Activated CD8-positive, alpha-beta memory T cell treated with anti-CD3 and anti-CD28 coated beads for 1 hour (primary cell): ENCODE measurements around the gene GPC6.

Source experiments
- DNase-seq, 2 donors: peaks; one replicate each; pipeline ENCODE4 v3.0.0-alpha.2; 2020; ENCODE audit warnings: low read depth in 1 of 2; ENCODE audit errors: extremely low read depth in 1 of 2

The GPC6 gene

GRCh38 chr13:93230261-93230855, 3.8 kb downstream of the GPC6 start:
- no peak for DNase-seq

GRCh38 chr13:93231867-93232266, 5.3 kb downstream of the GPC6 start:
- DNase-seq, result no peak

DNA sequence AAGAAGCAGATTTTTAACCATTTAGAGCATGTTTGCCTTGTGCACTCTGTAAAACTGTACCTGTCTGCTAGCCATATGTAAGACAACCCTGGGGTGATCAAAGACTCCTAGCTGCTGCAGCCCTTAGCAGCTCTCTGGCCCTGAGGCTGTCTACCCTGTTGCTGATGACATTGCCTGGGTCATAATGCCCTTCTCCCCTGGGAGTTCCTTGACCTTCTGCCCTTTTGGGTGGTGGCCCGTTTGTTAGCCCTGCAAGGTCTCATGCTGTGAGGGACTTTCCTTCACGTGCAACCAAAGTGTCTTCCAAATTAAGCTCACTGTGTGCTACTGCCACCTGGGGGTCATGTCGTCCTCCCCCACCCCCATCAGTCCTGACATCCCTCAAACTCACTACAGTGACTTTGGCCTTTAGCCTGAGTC, 7.4 kb downstream of the GPC6 start:
- DNase-seq, result no peak

DNA sequence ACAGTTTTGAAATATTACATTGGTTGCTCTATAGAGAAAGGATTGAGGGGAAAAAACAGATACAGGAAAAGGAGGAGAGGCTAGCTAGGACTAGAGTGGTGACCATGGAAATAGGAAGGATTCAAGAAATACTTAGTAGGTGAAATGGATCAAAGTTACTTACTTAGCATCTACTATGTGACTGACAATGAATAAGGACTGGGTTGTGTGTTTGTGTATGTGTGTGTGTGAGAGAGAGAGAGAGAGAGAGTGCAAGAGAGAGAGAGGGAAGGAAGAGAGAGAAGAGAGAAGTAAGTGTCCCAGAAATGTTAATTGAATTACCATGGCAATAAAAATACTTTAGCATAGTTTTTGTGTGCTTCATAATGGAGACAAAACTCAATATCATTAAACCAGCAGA, 7.9 kb downstream of the GPC6 start:
- no peak for DNase-seq

GRCh38 chr13:93235258-93236015, 8.8 kb downstream of the GPC6 start:
- DNase-seq, result no peak

- no peak for DNase-seq
Measured at GRCh38 chr13:93238711-93239110, 12.1 kb downstream of the GPC6 start.

- DNase-seq, result no peak
Measured at GRCh38 chr13:93243375-93244063, 16.9 kb downstream of the GPC6 start.

- DNase-seq, result no peak
Measured at GRCh38 chr13:93244141-93244917, 17.7 kb downstream of the GPC6 start.

DNA sequence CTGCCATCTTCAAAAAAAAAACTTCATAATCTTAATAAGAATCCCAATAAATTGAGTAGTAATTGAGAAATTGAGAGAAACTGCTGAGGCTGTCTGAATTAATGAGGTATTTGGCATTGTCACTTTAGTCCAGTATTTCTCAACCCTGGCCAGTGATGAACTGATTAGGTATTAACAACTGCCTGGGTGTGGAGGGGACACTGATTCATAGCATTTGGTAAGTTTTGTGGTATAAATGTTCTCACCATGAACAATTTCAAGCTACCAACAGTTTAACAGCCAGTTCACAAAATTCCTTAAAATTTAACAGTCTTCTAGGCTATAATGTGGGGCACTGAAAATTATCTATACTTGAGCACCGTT, 18.3 kb downstream of the GPC6 start:
- no peak for DNase-seq

GRCh38 chr13:93246069-93246468, 19.5 kb downstream of the GPC6 start:
- DNase-seq, result no peak

GRCh38 chr13:93248627-93249047, 22.0 kb downstream of the GPC6 start:
- no peak for DNase-seq

- DNase-seq, result no peak
Measured at GRCh38 chr13:93249364-93250306, 23.0 kb downstream of the GPC6 start.

GRCh38 chr13:93254775-93255174, 28.2 kb downstream of the GPC6 start:
- no peak for DNase-seq

DNA sequence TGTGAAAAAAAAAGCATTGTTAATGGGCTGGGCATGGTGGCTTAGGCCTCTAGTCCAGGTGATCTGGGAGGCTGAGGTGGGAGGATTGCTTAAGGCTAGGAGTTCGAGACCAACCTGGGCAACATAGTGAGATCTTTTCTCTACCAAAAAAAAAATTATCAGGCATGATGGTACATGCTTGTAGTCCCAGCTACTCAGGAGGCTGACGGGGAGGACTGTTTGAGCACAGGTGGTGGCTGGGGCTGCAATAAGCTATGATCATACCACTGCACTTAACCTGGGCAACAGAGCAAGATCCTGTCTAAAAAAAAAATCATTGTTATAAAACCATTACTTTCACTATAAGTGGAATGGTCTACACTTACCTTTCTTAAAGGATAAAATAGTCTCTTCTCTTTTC, 30.4 kb downstream of the GPC6 start:
- DNase-seq, result no peak

GRCh38 chr13:93259527-93260080, 33.0 kb downstream of the GPC6 start:
- no peak for DNase-seq

GRCh38 chr13:93260591-93260990, 34.0 kb downstream of the GPC6 start:
- no peak for DNase-seq

GRCh38 chr13:93262729-93263345, 36.2 kb downstream of the GPC6 start:
- DNase-seq, result no peak

DNA sequence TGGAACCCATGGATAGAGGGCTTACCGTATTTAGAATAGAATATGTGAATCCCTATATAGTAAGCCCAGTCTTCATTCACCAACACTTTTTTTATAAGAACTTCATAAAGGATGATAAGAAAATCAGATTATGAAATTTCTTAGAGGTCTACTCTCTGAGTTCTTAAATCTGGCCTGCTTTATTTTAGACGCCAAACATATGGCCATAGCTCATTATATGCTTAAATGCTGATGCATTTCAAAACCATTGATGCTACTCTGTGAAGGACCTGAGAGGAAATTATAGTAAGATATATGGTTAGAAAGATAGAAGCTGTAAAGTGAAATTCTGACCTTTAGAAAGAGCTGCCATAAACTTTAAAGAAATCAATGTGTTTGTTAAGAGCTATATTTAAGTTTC, 38.3 kb downstream of the GPC6 start:
- DNase-seq, result no peak

DNA sequence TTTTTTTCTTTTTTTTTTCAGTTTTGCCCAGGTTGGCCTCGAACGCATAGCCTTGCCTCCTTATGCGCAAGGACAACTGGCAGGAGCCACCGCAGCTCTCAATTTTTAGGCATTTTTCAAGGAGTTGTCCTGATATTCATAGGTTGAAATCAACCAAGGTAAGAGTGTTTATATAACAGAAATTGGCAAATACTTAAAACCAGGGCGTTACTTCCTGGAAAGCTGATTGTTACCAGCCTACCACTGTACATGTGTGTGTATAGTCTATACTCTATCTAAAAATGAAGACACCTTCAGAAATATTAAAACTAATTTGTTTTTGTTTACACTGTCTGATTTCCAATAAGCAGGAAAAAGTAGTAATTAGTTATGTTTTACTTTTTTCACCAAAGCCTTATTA, 39.2 kb downstream of the GPC6 start:
- DNase-seq, result no peak

GRCh38 chr13:93266681-93267080, 40.1 kb downstream of the GPC6 start:
- DNase-seq, result no peak
